Astrocyte (in vitro differentiated cells and primary cell): ENCODE data around the gene MDFIC.

ENCODE experiments used
- CTCF ChIP-seq: IDR thresholded peaks from 2 replicates; pipeline ENCODE4 v1.5.1; 2011; ENCODE audit warnings: low read depth, mild to moderate bottlenecking, inconsistent platforms, low read length, moderate library complexity; ENCODE audit not compliant: insufficient read depth
- EZH2 ChIP-seq: IDR thresholded peaks from 2 replicates; pipeline ENCODE4 v1.6.1; 2012; ENCODE audit warnings: mild to moderate bottlenecking, low read length, inconsistent platforms; ENCODE audit not compliant: insufficient read depth

- TF ChIP-seq CTCF = no peak
- no peak for TF ChIP-seq EZH2
Measured at GRCh38 chr7:114875186-114875585, 46.7 kb upstream of the MDFIC start.
